HepG2 (cell line): ENCODE data around the gene VANGL2. TPM values are rescaled to one million over a fixed set of nuclear protein-coding genes. Genes with fewer than 3 reads are reported as not detected.

ENCODE experiments used
- ATAC-seq: fragments of 200-7000 bp; cut with Tn5 transposase; 3 replicates; pipeline ENCODE4 v1.9.1; 2020; ENCODE audit warnings: mild to moderate bottlenecking, moderate library complexity
- BruUV-seq: library from RNA; stranded (reverse); fragments of 400-500 nt; replicated peaks from 2 replicates; lab custom pipeline; 2021; lab: Mats Ljungman, UMichigan
- CTCF ChIA-PET: fragments of 300-600 bp; formaldehyde crosslinking; extraction: SDS; loops from one replicate; lab custom pipeline; 2021; ENCODE audit warnings: low total read pairs, inconsistent platforms, low intra/inter-chr PET ratio; lab: Yijun Ruan, JAX
- POLR2A ChIA-PET: fragments of 350-600 bp; sonication (Branson Sonifier 250); formaldehyde crosslinking; loops from one replicate; lab custom pipeline; 2020; ENCODE audit warnings: antibody characterized with exemption, inconsistent platforms; lab: Yijun Ruan, JAX
- DNase-seq: peaks from one replicate; pipeline ENCODE4 v3.0.0-alpha.2; 2015; ENCODE audit warnings: low spot score
- FAIRE-seq: peaks from 3 replicates; lab custom pipeline; 2011; peaks lifted over from hg19 to GRCh38; lab: Jason Lieb, UNC
- H2AFZ ChIP-seq: one replicate; pipeline ENCODE4 v1.6.1; 2011; ENCODE audit warnings: low read length, inconsistent platforms
- H3K27ac ChIP-seq: fragments of 300-600 bp; 3 replicates; pipeline ENCODE4 v1.8.0; 2011; ENCODE audit warnings: mixed run types, mild to moderate bottlenecking, mixed read lengths, low read length, inconsistent platforms; ENCODE audit not compliant: insufficient read depth; ENCODE audit errors: extremely low read length
- H3K27me3 ChIP-seq, 2 experiments: fragments of 200-600 bp in 1 of 2; 2 replicates in 1 of 2; 3 replicates in 1 of 2; pipeline versions ENCODE4 v1.6.0 to v1.8.0; 2011; ENCODE audit warnings: low read length in 2 of 2, mild to moderate bottlenecking in 2 of 2, moderate library complexity in 2 of 2, inconsistent platforms in 1 of 2; ENCODE audit not compliant: insufficient read depth in 2 of 2, control insufficient read depth in 1 of 2
- H3K36me3 ChIP-seq, 2 experiments: fragments of 200-600 bp in 1 of 2; replicated peaks in 1 of 2; 2 replicates in 1 of 2; 3 replicates in 1 of 2; pipeline versions ENCODE4 v1.5.1 to v1.8.0; 2011; ENCODE audit warnings: low read length in 2 of 2, inconsistent platforms in 1 of 2; ENCODE audit not compliant: insufficient read depth in 2 of 2, control insufficient read depth in 1 of 2
- H3K4me1 ChIP-seq: 2 replicates; pipeline ENCODE4 v1.5.1; 2012; ENCODE audit warnings: low read length, inconsistent platforms; ENCODE audit not compliant: insufficient read depth
- H3K4me2 ChIP-seq: 2 replicates; pipeline ENCODE4 v1.6.0; 2011; ENCODE audit warnings: low read depth, low read length, inconsistent platforms
- H3K4me3 ChIP-seq, 3 experiments: fragments of 200-600 bp in 1 of 3; sonication (generic), shearing (Covaris generic) in 1 of 3; replicated peaks in 1 of 3; 2 replicates each; pipeline ENCODE4 v1.5.1; 2011 to 2016; ENCODE audit warnings: low read length in 3 of 3, inconsistent platforms in 2 of 3, low read depth in 2 of 3, mild to moderate bottlenecking in 2 of 3, control low read depth in 1 of 3, mixed read lengths in 1 of 3; ENCODE audit not compliant: insufficient read depth in 1 of 3
- H3K79me2 ChIP-seq: one replicate; pipeline ENCODE4 v1.6.1; 2011; ENCODE audit warnings: low read length, inconsistent platforms; ENCODE audit not compliant: insufficient read depth
- H3K9ac ChIP-seq: 2 replicates; pipeline ENCODE4 v1.6.0; 2011; ENCODE audit warnings: mild to moderate bottlenecking, low read depth, low read length, inconsistent platforms; ENCODE audit not compliant: insufficient read depth
- H3K9me3 ChIP-seq: 2 replicates; pipeline ENCODE4 v1.5.1; 2012; ENCODE audit warnings: mild to moderate bottlenecking, low read length
- H4K20me1 ChIP-seq: 2 replicates; pipeline ENCODE4 v1.6.0; 2011; ENCODE audit warnings: inconsistent platforms, mild to moderate bottlenecking, low read length, moderate library complexity; ENCODE audit not compliant: insufficient read depth
- CC2D1A ChIP-seq: sonication (generic); formaldehyde crosslinking; IDR thresholded peaks from 2 replicates; pipeline ENCODE4 v1.8.1; 2023; ENCODE audit warnings: mild to moderate bottlenecking, missing genetic modification reagents
- MIER2 ChIP-seq: IDR thresholded peaks from 2 replicates; pipeline ENCODE4 v1.6.1; 2016; ENCODE audit warnings: missing biosample characterization, missing genetic modification reagents
- PITX1 ChIP-seq: sonication (generic); formaldehyde crosslinking; IDR thresholded peaks from 2 replicates; pipeline ENCODE4 v1.5.1; 2020; ENCODE audit warnings: mild to moderate bottlenecking, missing genetic modification reagents
- SMAD9 ChIP-seq: sonication (generic); formaldehyde crosslinking; IDR thresholded peaks from 2 replicates; pipeline ENCODE4 v1.5.1; 2020; ENCODE audit warnings: mild to moderate bottlenecking, missing genetic modification reagents
- ZNF33A ChIP-seq: sonication (generic); formaldehyde crosslinking; IDR thresholded peaks from 2 replicates; pipeline ENCODE4 v1.5.1; 2020; ENCODE audit warnings: missing genetic modification reagents, mild to moderate bottlenecking, moderate library complexity, borderline replicate concordance
- ZNF530 ChIP-seq: sonication (generic); formaldehyde crosslinking; IDR thresholded peaks from 2 replicates; pipeline ENCODE4 v1.5.0; 2020; ENCODE audit warnings: low read depth, mild to moderate bottlenecking, missing genetic modification reagents
- ZNF777 ChIP-seq: sonication (generic); formaldehyde crosslinking; IDR thresholded peaks from 2 replicates; pipeline ENCODE4 v1.4.0; 2020; ENCODE audit warnings: missing genetic modification reagents
- ZSCAN29 ChIP-seq: sonication (generic); formaldehyde crosslinking; conservative IDR thresholded peaks from 2 replicates; pipeline ENCODE4 v1.4.0; 2020; ENCODE audit warnings: mild to moderate bottlenecking, missing genetic modification reagents
- WGBS: methylation state at CpG from one replicate; pipeline ENCODE4 v1.1.6; 2017; ENCODE audit warnings: low lambda C conversion rate; 5-methylcytosine and 5-hydroxymethylcytosine counted together
- in situ Hi-C: cut with HindIII; loops from 2 replicates; pipeline ENCODE4 v1.10.0; 2017; ENCODE audit warnings: low pct_unique_long_range_greater_than_20kb; ENCODE audit not compliant: extremely low pct_ligation_motif_present
- intact Hi-C: fragments of 100-400 bp; cut with micrococcal nuclease; formaldehyde crosslinking; loops from one replicate; pipeline ENCODE4 v1.10.0; 2022; ENCODE audit not compliant: unreplicated experiment
- polyA plus RNA-seq, 8 experiments: library from polyadenylated mRNA; depleted of rRNA in 3 of 8; stranded (reverse) in 7 of 8; unstranded in 1 of 8; fragments of >200 nt; fragmentation: Illumina TruSeq in 4 of 8; extraction: Trizol in 4 of 8; gene quantifications; 2 replicates each; pipeline versions ENCODE4 v1.2.1 to v1.2.3, GENCODE V29; 2011 to 2016; ENCODE audit warnings: low read depth in 4 of 8, missing spikeins in 1 of 8, mixed read lengths in 1 of 8; ENCODE audit not compliant: insufficient read depth in 1 of 8
- total RNA-seq, 5 experiments: library from RNA; depleted of rRNA; stranded (reverse); fragments of >200 nt; fragmentation: Illumina TruSeq; extraction: Trizol; gene quantifications; 2 replicates each; pipeline ENCODE4 v1.2.3, GENCODE V29; 2016; ENCODE audit warnings: low read depth in 1 of 5
- TF ChIP-seq, protein P1 (sequence below), 2 experiments: IDR thresholded peaks; 2 replicates each; pipeline ENCODE4 v1.6.1; 2011 to 2012; ENCODE audit warnings: low read length in 2 of 2, borderline replicate concordance in 1 of 2, low read depth in 1 of 2, mild to moderate bottlenecking in 1 of 2, moderate library complexity in 1 of 2
- TF ChIP-seq, protein P2 (sequence below): sonication (generic); formaldehyde crosslinking; IDR thresholded peaks from 2 replicates; pipeline ENCODE4 v1.5.0; 2020; ENCODE audit warnings: missing genetic modification reagents, mild to moderate bottlenecking, borderline replicate concordance

VANGL2 gene
- total and polyA plus RNA-seq, 2 of the 13 experiments (the other 11 are each of a cell fraction or from before 2014, with no cell fraction given) = 0.09 TPM; not detected in 1

DNA sequence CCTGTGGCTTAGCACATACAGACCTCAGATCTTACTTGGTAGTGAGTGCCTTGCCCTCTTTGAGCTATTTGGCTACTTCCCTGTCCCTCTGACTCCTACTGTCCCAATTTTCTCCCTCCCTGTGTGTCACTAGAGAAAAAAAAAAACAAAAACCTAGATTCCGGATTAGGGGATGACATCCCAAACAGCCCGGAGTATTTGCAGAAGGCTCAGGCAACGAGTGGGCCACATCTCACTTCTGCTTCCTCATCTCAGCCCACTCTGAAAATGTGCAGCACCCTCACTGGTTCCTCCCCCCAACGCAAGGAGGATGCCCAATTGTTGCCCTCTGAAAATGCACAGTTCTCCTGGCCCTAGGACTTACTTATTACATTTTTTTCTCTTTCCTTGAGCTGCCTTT is 28.6 kb upstream of the VANGL2 start:
- no peak for ATAC-seq

DNA sequence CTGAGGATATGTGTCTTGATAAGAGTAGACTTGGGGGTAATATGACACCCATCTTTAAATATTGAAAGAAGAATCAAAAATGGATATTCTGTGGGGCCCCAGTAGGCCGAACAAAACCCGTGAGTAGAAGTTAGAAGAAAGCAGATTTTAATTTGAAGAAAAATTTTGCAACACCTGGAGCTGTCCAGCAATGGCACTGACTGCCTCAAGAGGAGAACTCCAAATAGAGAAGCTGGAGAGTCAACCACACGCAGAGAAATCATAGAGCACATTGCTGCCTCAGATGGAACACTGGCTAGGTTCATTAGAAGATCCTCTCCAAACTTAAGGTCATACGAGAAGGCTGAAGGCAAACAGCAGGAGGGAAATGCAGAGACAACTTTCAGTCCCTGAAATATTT is 26.7 kb upstream of the VANGL2 start:
- no peak overlapping the region for H3K4me3 ChIP-seq
- H3K79me2 ChIP-seq = no peaks in the 10 kb centered on the region
- DNase-seq = no peak
- no peak overlapping the region for H3K4me2 ChIP-seq
- H3K9ac ChIP-seq = no peak overlapping the region
- TF ChIP-seq CC2D1A (CRISPR knock-in tag) (no peak), MIER2 (CRISPR knock-in tag) (peak; percentile 62; the same call in 1 of the 2 replicates)
- TF ChIP-seq, protein P1, sequence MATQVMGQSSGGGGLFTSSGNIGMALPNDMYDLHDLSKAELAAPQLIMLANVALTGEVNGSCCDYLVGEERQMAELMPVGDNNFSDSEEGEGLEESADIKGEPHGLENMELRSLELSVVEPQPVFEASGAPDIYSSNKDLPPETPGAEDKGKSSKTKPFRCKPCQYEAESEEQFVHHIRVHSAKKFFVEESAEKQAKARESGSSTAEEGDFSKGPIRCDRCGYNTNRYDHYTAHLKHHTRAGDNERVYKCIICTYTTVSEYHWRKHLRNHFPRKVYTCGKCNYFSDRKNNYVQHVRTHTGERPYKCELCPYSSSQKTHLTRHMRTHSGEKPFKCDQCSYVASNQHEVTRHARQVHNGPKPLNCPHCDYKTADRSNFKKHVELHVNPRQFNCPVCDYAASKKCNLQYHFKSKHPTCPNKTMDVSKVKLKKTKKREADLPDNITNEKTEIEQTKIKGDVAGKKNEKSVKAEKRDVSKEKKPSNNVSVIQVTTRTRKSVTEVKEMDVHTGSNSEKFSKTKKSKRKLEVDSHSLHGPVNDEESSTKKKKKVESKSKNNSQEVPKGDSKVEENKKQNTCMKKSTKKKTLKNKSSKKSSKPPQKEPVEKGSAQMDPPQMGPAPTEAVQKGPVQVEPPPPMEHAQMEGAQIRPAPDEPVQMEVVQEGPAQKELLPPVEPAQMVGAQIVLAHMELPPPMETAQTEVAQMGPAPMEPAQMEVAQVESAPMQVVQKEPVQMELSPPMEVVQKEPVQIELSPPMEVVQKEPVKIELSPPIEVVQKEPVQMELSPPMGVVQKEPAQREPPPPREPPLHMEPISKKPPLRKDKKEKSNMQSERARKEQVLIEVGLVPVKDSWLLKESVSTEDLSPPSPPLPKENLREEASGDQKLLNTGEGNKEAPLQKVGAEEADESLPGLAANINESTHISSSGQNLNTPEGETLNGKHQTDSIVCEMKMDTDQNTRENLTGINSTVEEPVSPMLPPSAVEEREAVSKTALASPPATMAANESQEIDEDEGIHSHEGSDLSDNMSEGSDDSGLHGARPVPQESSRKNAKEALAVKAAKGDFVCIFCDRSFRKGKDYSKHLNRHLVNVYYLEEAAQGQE (IDR thresholded peaks at IDR 0.05; ENCODE audit: borderline replicate concordance in 1 of 2, low read depth in 1 of 2, low read length in 2 of 2) = peak; percentile 11 to 88; a peak in 3 of 4 replicates
- no peak overlapping the region for H3K27ac ChIP-seq
- H4K20me1 ChIP-seq = no peaks in the 10 kb centered on the region
- H3K27me3 ChIP-seq = no peaks in the 10 kb centered on the region; a peak in 3 of 5 replicates
- ChIA-PET CTCF (no interaction called here), POLR2A (no interaction called here)
- H2AFZ ChIP-seq = no peak overlapping the region
- peaks cover 8% of the 10 kb centered on the region for H3K4me1 ChIP-seq
- no peaks in the 10 kb centered on the region for H3K36me3 ChIP-seq
- ATAC-seq = no peak
- 19% methylated on average over 4 of the region's 4 CpGs for WGBS
- intact Hi-C loops (loop anchor here (10.0 kb wide), 1 partner anchor 179 kb away; the partner anchor contains the start of gene CASQ1), in situ Hi-C loops (no loop called here)
- no peaks in the 10 kb centered on the region for H3K9me3 ChIP-seq
- FAIRE-seq = no peak
- BruUV-seq = no TSS peak

More for the DNA sequence above, 28.6 kb upstream of the VANGL2 start:
- TF ChIP-seq ZSCAN29 (no peak), PITX1 (CRISPR knock-in tag) (no peak), ZNF777 (CRISPR knock-in tag) (no peak), SMAD9 (CRISPR knock-in tag) (no peak), ZNF530 (no peak), ZNF33A (CRISPR knock-in tag) (no peak)
- TF ChIP-seq, protein P2, sequence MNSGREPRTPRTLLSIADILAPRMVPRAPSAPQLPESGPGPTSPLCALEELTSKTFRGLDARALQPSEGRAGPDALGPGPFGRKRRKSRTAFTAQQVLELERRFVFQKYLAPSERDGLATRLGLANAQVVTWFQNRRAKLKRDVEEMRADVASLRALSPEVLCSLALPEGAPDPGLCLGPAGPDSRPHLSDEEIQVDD (CRISPR knock-in tag) = no peak
- no peak for DNase-seq
- Histone ChIP-seq H3K4me3 (no peak overlapping the region), H3K9ac (no peak overlapping the region), H2AFZ (no peak overlapping the region), H3K4me1 (peaks cover 17% of the 10 kb centered on the region), H3K36me3 (no peaks in the 10 kb centered on the region), H3K27ac (no peak overlapping the region), H4K20me1 (no peaks in the 10 kb centered on the region), H3K9me3 (no peaks in the 10 kb centered on the region), H3K4me2 (no peak overlapping the region), H3K27me3 (no peaks in the 10 kb centered on the region; a peak in 2 of 5 replicates), H3K79me2 (no peaks in the 10 kb centered on the region)
- in situ Hi-C loops = no loop called here
- 58% methylated on average over 4 of the region's 4 CpGs for WGBS
- intact Hi-C loops = loop anchor here (10.0 kb wide), 1 partner anchor 177 kb away; the partner anchor contains the start of gene CASQ1
- no peak for FAIRE-seq
- no TSS peak for BruUV-seq
- POLR2A ChIA-PET = no interaction called here
- CTCF ChIA-PET = no interaction called here
